HT1080 (cell line): Measurements from ENCODE around the gene POFUT2. TPM values are rescaled to one million over a fixed set of nuclear protein-coding genes. Genes with fewer than 3 reads are reported as not detected.

Experiments
- DNase-seq: peaks from one replicate; pipeline ENCODE4 v3.0.0-alpha.2; 2015; ENCODE audit warnings: low read depth
- total RNA-seq: library from RNA; depleted of rRNA; stranded (reverse); fragments of >200 nt; shearing (Covaris generic); gene quantifications from 2 replicates; pipeline ENCODE4 v1.2.3, GENCODE V29; 2014

POFUT2 gene
- total RNA-seq, 1 experiment from 2014 or later = 36.5 TPM

DNA sequence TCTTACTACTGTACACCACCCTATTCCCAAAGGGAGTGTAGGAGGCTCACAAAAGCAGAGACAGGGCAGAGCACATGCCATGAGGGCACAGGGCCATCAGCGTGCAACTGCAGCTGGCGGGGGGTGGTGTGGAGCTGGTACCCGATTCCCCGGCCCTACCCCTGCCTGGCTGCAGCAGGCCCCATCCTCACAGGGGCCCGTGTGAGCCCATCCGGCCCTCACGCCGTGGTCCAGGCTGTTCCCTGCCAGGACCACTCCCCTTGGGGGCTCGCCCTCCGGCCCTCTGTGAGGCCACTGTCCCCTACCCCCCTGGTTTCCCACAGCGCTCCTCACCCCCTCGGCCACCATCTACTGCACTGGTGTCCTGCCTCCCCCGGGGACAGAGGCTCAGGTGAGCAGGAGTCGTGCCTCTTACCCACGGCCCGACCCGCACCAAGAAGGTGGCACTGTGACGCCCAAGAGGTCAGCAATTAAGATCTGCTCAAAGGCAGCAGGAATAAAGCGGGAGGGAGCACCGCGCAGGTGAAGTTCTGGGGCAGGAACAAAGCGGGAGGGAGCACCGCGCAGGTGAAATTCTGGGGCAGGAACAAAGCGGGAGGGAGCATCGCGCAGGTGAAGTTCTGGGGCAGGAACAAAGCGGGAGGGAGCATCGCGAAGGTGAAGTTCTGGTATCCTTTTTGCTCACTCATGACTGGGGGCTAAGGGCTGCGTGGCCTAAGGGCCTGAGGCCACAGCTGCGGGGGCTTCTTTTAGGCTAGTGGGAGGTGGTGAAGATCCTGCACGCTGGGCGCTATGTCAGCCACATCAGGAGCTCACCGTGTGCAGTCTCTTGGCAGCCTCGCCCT, 3.9 kb downstream of the POFUT2 start:
- no peak for DNase-seq

DNA sequence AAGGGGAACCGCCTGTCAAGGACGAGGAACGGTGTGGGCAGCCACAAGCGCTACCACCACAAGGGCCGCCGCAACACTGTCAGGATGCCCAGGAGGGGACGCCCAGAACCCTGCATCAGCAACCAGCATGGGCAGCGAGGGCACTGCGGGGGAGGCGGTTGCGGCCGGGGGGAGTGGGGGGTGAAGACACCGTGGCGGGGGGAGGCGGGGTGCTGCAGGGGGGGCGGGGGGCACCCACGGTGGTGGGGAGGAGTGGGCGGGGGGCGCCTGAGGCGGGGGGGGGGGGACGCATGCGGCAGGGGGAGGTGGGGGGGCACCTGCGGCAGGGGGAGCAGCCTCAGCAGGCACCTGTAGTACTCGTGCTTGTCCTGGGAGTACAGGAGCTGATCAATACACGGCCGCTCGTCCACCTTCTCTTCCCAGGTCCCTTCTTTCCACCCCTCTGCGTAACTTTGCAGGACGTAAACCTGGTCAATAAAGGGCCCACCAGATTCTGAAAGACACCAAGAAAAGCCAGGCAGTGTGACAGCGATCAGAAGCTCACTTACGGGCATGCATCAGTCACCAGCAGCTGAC, 4.6 kb downstream of the POFUT2 start:
- DNase-seq = no peak

GRCh38 chr21:45282283-45283034, 5.2 kb downstream of the POFUT2 start:
- DNase-seq = no peak

DNA sequence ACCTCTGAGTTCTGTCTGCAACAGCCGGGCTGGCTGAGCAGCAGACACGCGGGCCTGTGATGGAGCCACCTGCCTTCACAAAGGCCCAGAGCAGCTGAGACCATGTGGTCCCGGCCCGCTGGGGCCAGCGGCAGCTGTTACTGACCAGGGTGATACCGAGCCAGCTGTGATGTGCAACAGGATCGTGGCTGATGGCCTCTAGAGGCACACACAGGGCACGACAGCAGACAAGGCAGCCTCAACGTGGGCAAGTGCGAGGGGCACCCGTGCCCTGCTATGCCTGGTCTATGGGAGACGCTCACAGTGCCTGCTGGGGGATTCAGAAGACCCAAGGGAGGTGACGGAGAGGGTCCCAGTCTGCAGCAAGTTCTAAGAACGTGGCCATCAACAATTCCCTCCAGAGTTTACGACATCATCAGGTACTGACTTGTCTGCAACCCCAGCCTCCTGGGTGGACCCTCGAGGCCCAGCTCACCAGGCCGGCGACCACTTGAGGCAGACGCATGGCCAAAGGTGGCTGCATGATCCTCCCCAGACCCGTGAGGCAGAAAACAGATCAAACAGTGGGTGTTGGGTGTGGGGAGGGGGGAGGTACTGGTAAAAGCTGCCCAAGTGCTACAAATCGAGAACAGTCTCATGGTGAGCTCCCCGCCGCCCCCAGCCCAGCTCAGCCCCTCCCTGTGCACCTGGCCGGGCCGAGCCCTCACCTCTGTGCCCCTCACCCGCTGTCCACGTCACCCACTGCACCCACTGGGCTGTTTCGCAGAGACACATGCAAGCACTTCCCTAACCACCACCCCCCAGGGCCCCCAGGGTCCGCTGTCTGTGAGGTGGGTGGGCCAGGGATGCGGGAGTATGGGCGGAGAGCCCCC, 6.0 kb downstream of the POFUT2 start:
- no peak for DNase-seq

DNA sequence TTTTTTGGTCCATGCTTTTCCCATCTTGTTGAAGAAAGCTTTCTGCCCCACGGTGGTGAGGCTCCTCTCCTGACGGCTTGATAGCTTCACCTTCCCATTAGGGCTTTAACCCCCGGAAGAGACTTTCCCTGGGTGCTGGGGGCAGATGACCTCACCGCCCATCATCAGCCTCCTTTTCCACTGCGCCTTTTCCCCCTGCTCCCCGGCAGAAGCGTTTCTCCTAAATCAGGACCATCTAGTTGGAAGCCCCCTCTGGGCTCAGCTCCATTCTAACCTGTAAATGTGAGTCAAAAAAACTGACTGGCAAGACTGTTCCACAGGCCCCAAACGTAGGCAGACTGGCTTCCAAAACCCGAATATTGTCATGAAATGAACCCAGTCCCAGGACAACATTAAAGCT, 6.7 kb downstream of the POFUT2 start:
- DNase-seq = no peak

DNA sequence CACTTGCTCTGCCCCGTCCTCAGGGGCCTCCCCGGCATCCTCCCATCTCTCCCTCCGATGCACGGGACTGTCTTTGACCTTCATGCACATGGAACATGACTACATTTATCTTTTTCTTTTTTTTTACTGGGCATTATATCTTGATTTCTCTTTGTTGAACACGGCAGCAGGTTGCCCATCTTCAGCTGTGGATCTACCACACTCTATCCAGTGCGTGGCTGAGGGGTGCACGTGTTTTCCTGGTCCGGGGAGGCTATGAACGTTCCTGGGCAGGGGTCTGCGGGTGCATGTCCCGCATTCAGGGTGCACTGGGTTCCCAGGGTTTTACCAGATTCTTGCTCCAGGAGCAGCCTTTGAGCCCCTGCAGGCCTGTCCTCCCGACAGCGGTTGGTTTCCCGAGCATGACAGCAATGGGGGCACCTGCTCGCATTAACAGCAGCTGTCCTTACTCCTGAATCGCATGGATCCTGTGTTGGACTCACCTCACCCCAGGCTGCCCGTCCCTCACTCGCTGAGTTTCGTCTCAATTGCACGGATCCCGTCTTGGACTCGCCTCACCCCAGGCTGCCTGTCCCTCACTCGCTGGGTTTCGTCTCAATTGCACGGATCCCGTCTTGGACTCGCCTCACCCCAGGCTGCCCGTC, 7.4 kb downstream of the POFUT2 start:
- DNase-seq = no peak

- DNase-seq = no peak
Measured at GRCh38 chr21:45279446-45280177, 8.1 kb downstream of the POFUT2 start.

GRCh38 chr21:45278156-45278911, 9.4 kb downstream of the POFUT2 start:
- no peak for DNase-seq

DNA sequence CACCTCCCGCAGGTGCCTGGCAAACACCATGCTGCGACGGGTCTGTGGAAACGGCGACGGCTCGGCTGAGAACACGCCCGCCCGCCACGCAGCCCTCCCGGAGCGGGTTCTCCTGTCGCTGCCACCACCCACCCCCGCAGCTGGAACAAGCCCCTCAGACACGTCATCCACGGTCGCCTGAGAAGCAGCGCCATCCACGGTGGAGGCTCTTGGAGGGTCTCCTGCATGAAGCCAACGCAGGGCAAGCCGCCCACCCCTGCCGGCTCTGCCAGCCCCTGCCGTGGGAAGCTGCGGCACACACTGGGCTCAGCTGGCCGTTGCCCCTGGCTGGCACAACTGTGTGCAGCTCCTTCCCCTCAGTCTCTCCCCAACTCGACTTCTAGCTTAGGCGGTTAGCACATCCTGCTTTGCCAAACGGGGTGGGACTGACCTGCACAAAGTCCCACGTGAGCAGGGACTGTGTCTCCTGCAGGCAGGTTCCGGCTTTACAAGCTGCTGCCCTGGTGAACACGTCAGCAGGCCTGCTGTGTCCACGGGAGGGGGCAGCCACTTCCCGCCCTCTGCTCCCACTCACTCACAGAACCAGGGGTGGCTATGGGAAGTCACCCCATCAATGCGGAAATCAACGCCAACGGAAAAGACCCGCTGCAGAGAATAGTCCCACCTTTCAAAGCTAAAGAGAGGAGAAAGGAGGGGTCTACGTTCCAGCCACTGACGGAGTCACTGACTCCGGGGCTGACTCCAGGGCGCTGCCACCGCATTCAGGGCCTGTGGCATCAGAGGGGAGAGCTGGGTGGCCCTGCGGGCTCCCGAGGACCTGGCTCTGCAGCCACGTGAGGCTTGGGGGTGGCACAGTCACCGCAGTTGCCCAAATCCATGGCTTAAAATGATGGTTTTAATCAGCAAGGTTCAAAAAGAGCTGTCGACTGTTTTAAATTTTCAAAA, 10.3 kb downstream of the POFUT2 start:
- no peak for DNase-seq

- no peak for DNase-seq
Measured at GRCh38 chr21:45276596-45276995, 11.1 kb downstream of the POFUT2 start.

DNA sequence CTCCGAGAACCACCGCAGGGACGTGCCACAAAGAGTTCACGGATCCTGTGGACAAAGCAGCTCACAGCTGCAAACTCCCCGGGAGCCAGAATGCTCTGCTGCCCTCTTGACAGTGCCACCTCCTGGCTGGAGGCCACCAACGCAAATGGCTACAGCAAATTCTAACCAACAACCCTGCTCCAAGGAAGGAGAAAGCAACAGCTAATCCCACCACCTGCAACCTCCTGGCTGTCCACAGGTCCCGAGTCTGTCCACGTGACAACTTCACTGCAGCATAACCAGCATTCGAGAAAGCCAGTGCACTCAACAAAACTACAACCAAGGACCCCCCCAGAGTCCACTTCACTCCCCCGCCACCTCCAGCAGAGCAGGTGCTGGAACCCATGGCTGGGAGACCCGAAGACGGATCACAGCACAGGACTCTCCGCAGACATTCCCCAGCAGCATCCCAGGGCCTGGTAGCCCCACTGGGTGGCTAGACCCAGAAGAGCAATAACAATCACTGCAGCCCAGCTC, 17.3 kb downstream of the POFUT2 start:
- DNase-seq = no peak

DNA sequence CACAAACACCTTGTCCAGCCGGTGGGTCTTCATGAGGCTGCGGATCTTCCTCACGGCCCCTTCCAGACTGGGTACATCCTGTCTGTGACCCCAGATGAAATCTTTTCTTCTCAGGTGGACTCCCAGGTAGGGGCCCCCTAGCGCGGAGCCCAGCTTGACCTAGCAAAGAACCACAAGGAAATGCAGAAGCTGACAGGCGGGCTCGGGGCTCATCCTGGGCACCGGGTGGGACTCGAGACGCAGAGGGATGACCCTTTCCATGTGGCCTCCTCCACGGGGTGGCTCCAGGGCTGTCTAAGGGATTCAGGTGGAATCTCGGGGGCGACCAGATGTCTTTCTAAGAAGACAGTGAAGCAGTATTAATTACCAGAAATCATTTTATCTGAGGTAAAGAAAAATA, 17.8 kb downstream of the POFUT2 start:
- no peak for DNase-seq

DNA sequence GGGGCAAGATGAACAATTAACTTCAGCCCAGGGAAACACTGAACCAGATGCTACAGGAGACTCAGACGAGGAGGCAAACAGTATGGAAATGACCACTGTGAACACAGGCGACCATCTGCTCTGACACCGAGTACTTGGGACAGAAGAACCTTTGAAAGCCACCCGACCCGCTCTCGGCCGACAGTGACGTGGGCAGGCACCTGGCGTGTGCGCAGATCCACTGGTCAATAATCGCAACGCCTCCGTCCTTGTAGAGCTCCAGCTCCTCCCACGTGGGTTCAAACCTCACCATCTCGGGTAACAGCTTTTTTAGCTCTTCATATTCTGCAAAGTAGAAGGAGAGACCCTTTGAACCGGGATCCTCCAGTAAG, 20.3 kb downstream of the POFUT2 start:
- DNase-seq = no peak

DNA sequence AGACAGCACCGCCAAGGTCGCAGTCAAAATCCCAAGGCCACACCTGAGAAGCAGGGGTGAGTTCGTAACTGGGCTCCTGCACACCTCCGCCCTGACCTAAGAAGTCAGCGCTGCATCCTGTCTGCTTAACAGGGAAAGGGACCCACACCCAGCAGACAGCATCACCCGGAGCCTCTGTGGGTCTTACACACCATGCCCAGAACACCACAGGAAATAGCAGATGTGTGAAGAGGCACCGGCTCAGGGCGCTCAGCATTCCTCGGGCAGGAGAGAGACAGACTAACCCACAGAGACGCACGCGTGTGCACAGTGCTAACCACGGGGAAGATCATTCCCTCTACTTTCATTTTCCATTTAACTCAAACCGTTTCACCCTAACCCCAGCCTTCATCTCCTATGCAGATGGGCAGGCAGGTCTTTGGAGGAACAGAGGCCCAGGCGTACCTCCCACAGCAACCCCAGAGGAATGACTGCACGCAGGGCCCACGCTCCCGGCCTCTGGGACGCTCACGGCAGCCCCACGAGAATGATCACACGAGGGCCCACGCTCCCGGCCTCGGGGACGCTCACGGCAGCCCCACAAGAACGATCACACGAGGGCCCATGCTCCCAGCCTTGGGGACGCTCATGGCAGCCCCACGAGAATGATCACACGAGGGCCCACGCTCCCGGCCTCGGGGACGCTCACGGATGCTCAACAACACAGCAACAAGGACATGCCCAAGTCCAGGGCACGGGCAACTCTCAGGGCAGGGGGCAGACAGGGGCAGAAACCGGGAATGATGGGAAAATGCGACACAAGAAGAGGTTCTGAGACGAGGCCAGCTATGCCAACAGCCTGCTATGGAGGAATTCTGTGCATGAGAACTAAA, 20.9 kb downstream of the POFUT2 start:
- DNase-seq = no peak

DNA sequence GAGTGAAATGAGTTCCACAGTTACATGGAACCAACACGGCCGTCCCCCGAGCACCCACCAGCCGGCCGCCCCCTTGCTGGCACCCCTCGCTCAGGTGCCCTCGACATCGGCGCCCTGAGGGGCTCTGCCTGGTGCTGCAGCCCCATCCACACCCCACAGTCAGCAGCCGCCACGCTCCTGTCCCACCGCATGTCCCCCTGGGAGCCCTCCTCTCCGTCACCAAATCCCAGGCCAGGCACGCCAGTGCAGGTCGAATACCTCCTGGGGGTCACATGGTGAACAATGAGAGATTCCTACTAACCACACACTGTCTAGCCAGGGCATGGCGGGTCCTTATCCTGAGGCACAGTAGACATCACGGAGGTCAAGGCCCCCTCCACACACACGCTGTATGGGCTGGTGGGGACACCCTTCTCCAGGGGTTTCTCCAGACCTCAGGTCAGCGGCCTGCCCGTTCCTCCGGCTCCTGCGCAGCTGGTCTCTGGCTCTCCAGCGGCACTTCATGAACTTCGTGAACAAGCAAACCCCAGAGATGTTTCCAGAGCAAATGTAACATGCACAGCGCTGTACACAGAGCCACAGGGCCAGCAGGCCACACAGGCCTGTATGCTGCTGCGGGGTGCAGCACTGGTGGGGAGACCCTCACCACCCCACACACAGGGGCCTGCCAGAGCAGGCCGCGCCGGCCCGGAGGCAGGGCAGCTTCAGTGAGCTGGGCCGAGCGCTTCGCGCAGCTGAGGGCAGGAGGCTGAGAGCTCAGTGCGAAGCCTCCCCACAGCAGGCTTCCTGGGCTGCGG, 21.8 kb downstream of the POFUT2 start:
- DNase-seq = no peak

- DNase-seq = no peak
Measured at GRCh38 chr21:45264912-45265515, 22.7 kb downstream of the POFUT2 start.
